Measurements from ENCODE around the gene KLK14. TPM values are rescaled to one million over a fixed set of nuclear protein-coding genes. Genes with fewer than 3 reads are reported as not detected.

Gene KLK14
- total RNA-seq, 1 donor from 2014 or later: 0.26 TPM

DNA sequence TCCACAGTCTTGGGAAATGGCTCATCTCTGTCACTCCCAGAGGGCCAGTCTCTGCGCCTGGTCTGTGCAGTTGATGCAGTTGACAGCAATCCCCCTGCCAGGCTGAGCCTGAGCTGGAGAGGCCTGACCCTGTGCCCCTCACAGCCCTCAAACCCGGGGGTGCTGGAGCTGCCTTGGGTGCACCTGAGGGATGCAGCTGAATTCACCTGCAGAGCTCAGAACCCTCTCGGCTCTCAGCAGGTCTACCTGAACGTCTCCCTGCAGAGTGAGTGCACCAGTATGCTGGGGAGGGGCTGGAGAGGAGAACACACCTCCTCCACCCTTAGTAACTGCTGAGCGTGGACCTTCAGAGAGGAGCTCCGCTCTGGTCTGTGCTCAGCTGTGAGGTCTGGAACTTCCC is 44.3 kb upstream of the KLK14 start:
- TF ChIP-seq, protein P1, sequence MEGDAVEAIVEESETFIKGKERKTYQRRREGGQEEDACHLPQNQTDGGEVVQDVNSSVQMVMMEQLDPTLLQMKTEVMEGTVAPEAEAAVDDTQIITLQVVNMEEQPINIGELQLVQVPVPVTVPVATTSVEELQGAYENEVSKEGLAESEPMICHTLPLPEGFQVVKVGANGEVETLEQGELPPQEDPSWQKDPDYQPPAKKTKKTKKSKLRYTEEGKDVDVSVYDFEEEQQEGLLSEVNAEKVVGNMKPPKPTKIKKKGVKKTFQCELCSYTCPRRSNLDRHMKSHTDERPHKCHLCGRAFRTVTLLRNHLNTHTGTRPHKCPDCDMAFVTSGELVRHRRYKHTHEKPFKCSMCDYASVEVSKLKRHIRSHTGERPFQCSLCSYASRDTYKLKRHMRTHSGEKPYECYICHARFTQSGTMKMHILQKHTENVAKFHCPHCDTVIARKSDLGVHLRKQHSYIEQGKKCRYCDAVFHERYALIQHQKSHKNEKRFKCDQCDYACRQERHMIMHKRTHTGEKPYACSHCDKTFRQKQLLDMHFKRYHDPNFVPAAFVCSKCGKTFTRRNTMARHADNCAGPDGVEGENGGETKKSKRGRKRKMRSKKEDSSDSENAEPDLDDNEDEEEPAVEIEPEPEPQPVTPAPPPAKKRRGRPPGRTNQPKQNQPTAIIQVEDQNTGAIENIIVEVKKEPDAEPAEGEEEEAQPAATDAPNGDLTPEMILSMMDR (conservative IDR thresholded peaks at IDR 0.05): no peak
- no peaks in the 10 kb centered on the region for H3K36me3 Mint-ChIP-seq (ENCODE audit: low read depth)
- no peaks in the 10 kb centered on the region for H3K4me1 Mint-ChIP-seq
- no peak for DNase-seq (ENCODE audit: low read depth, low spot score)
- no peaks in the 10 kb centered on the region for H3K9me3 Mint-ChIP-seq
- H3K4me3 Mint-ChIP-seq: no peak overlapping the region
- H3K27ac Mint-ChIP-seq (ENCODE audit: unreplicated experiment): no peak overlapping the region
- peaks cover 28% of the 10 kb centered on the region for H3K27me3 Mint-ChIP-seq (ENCODE audit: low read depth)

DNA sequence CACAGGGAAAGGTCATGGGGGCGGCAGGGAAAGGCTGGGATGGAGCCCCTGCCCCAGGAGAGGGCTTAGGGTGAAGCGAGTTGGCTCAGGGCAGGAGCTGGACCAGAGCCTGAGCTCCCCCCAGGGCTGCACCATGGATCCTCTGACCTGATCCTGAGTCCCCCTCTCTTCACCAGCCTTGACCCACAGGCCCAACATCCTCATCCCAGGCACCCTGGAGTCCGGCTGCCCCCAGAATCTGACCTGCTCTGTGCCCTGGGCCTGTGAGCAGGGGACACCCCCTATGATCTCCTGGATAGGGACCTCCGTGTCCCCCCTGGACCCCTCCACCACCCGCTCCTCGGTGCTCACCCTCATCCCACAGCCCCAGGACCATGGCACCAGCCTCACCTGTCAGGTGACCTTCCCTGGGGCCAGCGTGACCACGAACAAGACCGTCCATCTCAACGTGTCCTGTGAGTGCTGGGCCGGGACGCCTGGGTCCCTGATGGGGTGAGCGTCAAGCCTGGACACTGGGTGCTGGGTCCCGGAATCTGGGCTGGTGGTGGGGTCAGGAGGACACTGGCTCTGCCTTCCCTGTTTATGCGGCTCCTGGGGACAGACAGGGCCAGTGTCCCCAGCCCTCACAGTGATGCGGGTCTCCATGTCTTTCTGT is 42.9 kb upstream of the KLK14 start:
- TF ChIP-seq, protein P1 (conservative IDR thresholded peaks at IDR 0.05): no peak
- Mint-ChIP-seq H3K4me1 (no peaks in the 10 kb centered on the region), H3K27ac (ENCODE audit: unreplicated experiment) (no peak overlapping the region), H3K27me3 (ENCODE audit: low read depth) (peaks cover 27% of the 10 kb centered on the region), H3K36me3 (ENCODE audit: low read depth) (no peaks in the 10 kb centered on the region), H3K4me3 (no peak overlapping the region), H3K9me3 (no peaks in the 10 kb centered on the region)
- DNase-seq (ENCODE audit: low read depth, low spot score): no peak

GRCh38 chr19:51124729-51125128 is 42.0 kb upstream of the KLK14 start, which contains the start of gene SIGLEC9:
Gene SIGLEC9 (plus strand): TSS chr19:51124906. CDS start chr19:51124975, 69 bp downstream.
- Mint-ChIP-seq H3K36me3 (ENCODE audit: low read depth) (no peaks in the 10 kb centered on the region), H3K4me1 (no peaks in the 10 kb centered on the region), H3K27me3 (ENCODE audit: low read depth) (peaks cover 23% of the 10 kb centered on the region), H3K27ac (ENCODE audit: unreplicated experiment) (no peak within 1 kb of the TSS), H3K4me3 (no peak within 1 kb of the TSS), H3K9me3 (no peaks in the 10 kb centered on the region)
- TF ChIP-seq, protein P1 (conservative IDR thresholded peaks at IDR 0.05): no peak
- no peak for DNase-seq (ENCODE audit: low read depth, low spot score)

DNA sequence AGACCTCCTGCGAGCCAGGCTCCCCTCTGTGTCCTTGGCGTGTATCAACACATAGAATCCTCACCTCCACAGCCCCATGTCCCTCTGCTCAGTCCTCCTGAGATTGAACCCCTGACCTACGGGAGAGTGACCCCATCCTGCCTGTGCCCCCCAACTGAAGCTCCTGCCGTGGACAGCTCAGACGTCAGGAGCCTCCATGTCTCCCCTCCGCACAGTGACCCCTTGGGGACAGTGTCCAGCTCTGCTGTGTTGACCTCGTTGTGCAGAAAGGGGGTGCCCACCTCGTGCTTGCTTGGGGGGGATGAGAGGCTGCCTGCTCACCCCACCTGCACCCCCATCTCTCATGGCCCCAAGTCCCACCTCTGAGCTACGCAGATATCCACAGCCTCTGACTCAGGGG is 41.5 kb upstream of the KLK14 start:
- Mint-ChIP-seq H3K9me3 (no peaks in the 10 kb centered on the region), H3K4me3 (no peak overlapping the region), H3K4me1 (no peaks in the 10 kb centered on the region), H3K27ac (ENCODE audit: unreplicated experiment) (no peak overlapping the region), H3K27me3 (ENCODE audit: low read depth) (peaks cover 23% of the 10 kb centered on the region), H3K36me3 (ENCODE audit: low read depth) (no peaks in the 10 kb centered on the region)
- TF ChIP-seq, protein P1 (conservative IDR thresholded peaks at IDR 0.05): no peak
- DNase-seq (ENCODE audit: low read depth, low spot score): no peak

DNA sequence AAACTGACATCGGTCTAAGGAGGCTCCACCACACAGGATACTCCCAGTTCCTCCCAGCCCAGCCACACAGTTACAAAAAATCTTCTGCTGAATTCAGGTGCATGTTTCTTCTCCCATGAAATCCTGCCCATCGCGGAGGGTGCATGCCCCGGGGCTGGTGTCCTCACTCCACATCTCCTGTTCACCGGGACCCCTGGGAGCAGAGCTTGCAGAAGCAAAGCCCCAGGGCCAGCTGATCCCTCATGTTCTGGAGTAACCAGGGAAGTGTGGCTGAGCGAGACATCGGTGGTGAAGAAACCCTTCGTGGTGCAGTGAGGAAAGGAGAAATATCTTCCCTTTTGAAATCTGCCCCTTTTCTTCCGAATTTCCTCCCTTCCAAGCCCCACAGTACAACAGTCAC is 41.1 kb upstream of the KLK14 start:
- no peaks in the 10 kb centered on the region for H3K9me3 Mint-ChIP-seq
- H3K27ac Mint-ChIP-seq (ENCODE audit: unreplicated experiment): no peak overlapping the region
- H3K27me3 Mint-ChIP-seq (ENCODE audit: low read depth): peaks cover 26% of the 10 kb centered on the region
- no peaks in the 10 kb centered on the region for H3K36me3 Mint-ChIP-seq (ENCODE audit: low read depth)
- TF ChIP-seq, protein P1 (conservative IDR thresholded peaks at IDR 0.05): no peak
- no peak overlapping the region for H3K4me3 Mint-ChIP-seq
- H3K4me1 Mint-ChIP-seq: no peaks in the 10 kb centered on the region
- DNase-seq (ENCODE audit: low read depth, low spot score): no peak
